CD14-positive monocyte (primary cell): ENCODE measurements around the gene RNF152. TPM values are rescaled to one million over a fixed set of nuclear protein-coding genes. Genes with fewer than 3 reads are reported as not detected.

Source experiments
- DNase-seq, 3 donors: peaks; one replicate each; pipeline ENCODE4 v3.0.0-alpha.2; 2011 to 2022
- H2AFZ ChIP-seq: 2 replicates; pipeline ENCODE4 v1.6.0; 2012; ENCODE audit warnings: mild to moderate bottlenecking, low read depth, low read length, inconsistent platforms; ENCODE audit not compliant: insufficient read depth, poor library complexity, severe bottlenecking
- H3K27ac ChIP-seq, 2 donors: 1 replicate in 1 of 2; 2 replicates in 1 of 2; pipeline ENCODE4 v1.5.1; 2012 to 2013; ENCODE audit warnings: low read length in 2 of 2, control low read depth in 1 of 2, inconsistent platforms in 1 of 2, low read depth in 1 of 2, mild to moderate bottlenecking in 1 of 2
- H3K27me3 ChIP-seq, 2 donors: one replicate each; pipeline versions ENCODE4 v1.6.0 to v1.6.1; 2011 to 2013; ENCODE audit warnings: low read length in 2 of 2; ENCODE audit not compliant: control insufficient read depth in 2 of 2, insufficient read depth in 2 of 2
- H3K36me3 ChIP-seq, 2 donors: replicated peaks in 1 of 2; 1 replicate in 1 of 2; 2 replicates in 1 of 2; pipeline versions ENCODE4 v1.5.1 to v1.6.1; 2012 to 2013; ENCODE audit warnings: low read length in 2 of 2, control low read depth in 1 of 2, inconsistent platforms in 1 of 2, mild to moderate bottlenecking in 1 of 2; ENCODE audit not compliant: insufficient read depth in 2 of 2, control insufficient read depth in 1 of 2
- H3K4me1 ChIP-seq, 2 donors: 1 replicate in 1 of 2; 2 replicates in 1 of 2; pipeline versions ENCODE4 v1.5.1 to v1.6.1; 2012 to 2013; ENCODE audit warnings: low read length in 2 of 2, control low read depth in 1 of 2, inconsistent platforms in 1 of 2, mild to moderate bottlenecking in 1 of 2, moderate library complexity in 1 of 2; ENCODE audit not compliant: insufficient read depth in 2 of 2, control insufficient read depth in 1 of 2
- H3K4me2 ChIP-seq: replicated peaks from 2 replicates; pipeline ENCODE3; 2012; ENCODE audit warnings: low read length, moderate library complexity, mild to moderate bottlenecking; ENCODE audit not compliant: poor library complexity, severe bottlenecking; ENCODE audit errors: extremely low read depth
- H3K4me3 ChIP-seq, 3 experiments: fragments of 200-600 bp in 1 of 3; sonication (generic) in 1 of 3; replicated peaks in 1 of 3; 1 replicate in 2 of 3; 2 replicates in 1 of 3; pipeline ENCODE4 v1.5.1; 2011 to 2013; ENCODE audit warnings: low read length in 3 of 3, mild to moderate bottlenecking in 3 of 3, control low read depth in 2 of 3, low read depth in 2 of 3, inconsistent platforms in 1 of 3, moderate library complexity in 1 of 3
- H3K79me2 ChIP-seq: 2 replicates; pipeline ENCODE4 v1.6.0; 2012; ENCODE audit warnings: mild to moderate bottlenecking, control low read depth, inconsistent platforms, low read length, moderate library complexity; ENCODE audit not compliant: insufficient read depth
- H3K9ac ChIP-seq: 2 replicates; pipeline ENCODE4 v1.6.0; 2017; ENCODE audit warnings: low read length, mild to moderate bottlenecking; ENCODE audit not compliant: insufficient read depth, poor library complexity, severe bottlenecking
- H3K9me3 ChIP-seq, 2 donors: replicated peaks in 1 of 2; 1 replicate in 1 of 2; 2 replicates in 1 of 2; pipeline versions ENCODE4 v1.5.1 to v1.6.1; 2012 to 2013; ENCODE audit warnings: low read length in 2 of 2, control low read depth in 1 of 2; ENCODE audit not compliant: control insufficient read depth in 1 of 2, insufficient read depth in 1 of 2
- H4K20me1 ChIP-seq: 2 replicates; pipeline ENCODE4 v1.6.0; 2012; ENCODE audit warnings: mild to moderate bottlenecking, low read length, control low read depth, moderate library complexity; ENCODE audit not compliant: insufficient read depth
- H3K27ac Mint-ChIP-seq, 7 donors: one replicate each; pipeline ENCODE4 v1.8.0; 2020; ENCODE audit warnings: mild to moderate bottlenecking in 7 of 7, mixed read lengths in 7 of 7, moderate library complexity in 6 of 7, inconsistent platforms in 2 of 7
- H3K27me3 Mint-ChIP-seq, 3 donors: one replicate each; pipeline ENCODE4 v1.8.0; 2021 to 2022; ENCODE audit warnings: low read depth in 3 of 3, mild to moderate bottlenecking in 3 of 3, mixed read lengths in 3 of 3, moderate library complexity in 3 of 3, inconsistent platforms in 1 of 3
- H3K36me3 Mint-ChIP-seq, 2 donors: one replicate each; pipeline ENCODE4 v1.8.0; 2020; ENCODE audit warnings: mixed read lengths in 2 of 2, inconsistent platforms in 1 of 2, mild to moderate bottlenecking in 1 of 2
- H3K4me1 Mint-ChIP-seq: one replicate; pipeline ENCODE4 v1.8.0; 2020; ENCODE audit warnings: mild to moderate bottlenecking, mixed read lengths
- H3K4me3 Mint-ChIP-seq, 2 donors: one replicate each; pipeline ENCODE4 v1.8.0; 2020; ENCODE audit warnings: mild to moderate bottlenecking in 2 of 2, mixed read lengths in 2 of 2, moderate library complexity in 1 of 2
- H3K9me3 Mint-ChIP-seq, 7 donors: one replicate each; pipeline ENCODE4 v1.8.0; 2020 to 2022; ENCODE audit warnings: mixed read lengths in 7 of 7, mild to moderate bottlenecking in 6 of 7, moderate library complexity in 6 of 7, inconsistent platforms in 2 of 7
- WGBS: methylation state at CpG from one replicate; pipeline ENCODE4 v1.1.5; 2013; ENCODE audit warnings: missing lambda C conversion rate; ENCODE audit not compliant: insufficient coverage; 5-methylcytosine and 5-hydroxymethylcytosine counted together
- intact Hi-C, 2 donors: fragments of 100-400 bp; cut with micrococcal nuclease; formaldehyde crosslinking; loops; one replicate each; pipeline versions ENCODE4 v1.15.0 to v1.15.1; 2023
- polyA plus RNA-seq, 3 donors: library from polyadenylated mRNA; depleted of rRNA in 1 of 3; unstranded in 2 of 3; stranded (reverse) in 1 of 3; fragments of 300-500 nt in 2 of 3; fragments of >200 nt in 1 of 3; fragmentation: Illumina TruSeq in 2 of 3; gene quantifications; 1 replicate in 2 of 3; 2 replicates in 1 of 3; pipeline ENCODE4 v1.2.3, GENCODE V29; 2012 to 2021
- TF ChIP-seq, protein P1 (sequence below): fragments of 200-600 bp; IDR thresholded peaks from one replicate; pipeline ENCODE4 v1.8.0; 2022; ENCODE audit warnings: antibody characterized with exemption, mild to moderate bottlenecking

The RNF152 gene
- polyA plus RNA-seq, 3 donors: 0.03 to 0.54 (median 0.45) TPM

DNA sequence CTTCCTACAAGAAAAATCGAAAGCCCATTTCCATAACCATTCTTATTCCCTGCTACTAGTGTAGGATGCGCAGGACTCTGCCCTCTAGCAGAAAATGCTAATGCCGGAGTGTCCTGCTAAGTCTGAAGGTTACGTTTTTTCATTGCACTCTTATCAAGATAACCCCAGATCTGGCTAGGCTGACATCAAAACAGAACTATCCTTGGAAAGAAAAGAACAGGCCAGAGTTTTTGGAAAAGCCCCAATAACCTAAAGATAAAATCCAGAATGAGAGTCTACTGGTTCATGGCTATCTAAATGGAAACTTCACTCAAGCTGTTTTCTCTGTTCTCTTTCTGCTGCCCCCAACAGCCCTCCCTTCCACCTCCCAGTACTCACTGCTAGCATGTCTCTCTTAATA, 913 bp downstream of the RNF152 start:
- peaks cover 60 to 71% of the 10 kb centered on the region in 2 donors for H3K27me3 ChIP-seq

DNA sequence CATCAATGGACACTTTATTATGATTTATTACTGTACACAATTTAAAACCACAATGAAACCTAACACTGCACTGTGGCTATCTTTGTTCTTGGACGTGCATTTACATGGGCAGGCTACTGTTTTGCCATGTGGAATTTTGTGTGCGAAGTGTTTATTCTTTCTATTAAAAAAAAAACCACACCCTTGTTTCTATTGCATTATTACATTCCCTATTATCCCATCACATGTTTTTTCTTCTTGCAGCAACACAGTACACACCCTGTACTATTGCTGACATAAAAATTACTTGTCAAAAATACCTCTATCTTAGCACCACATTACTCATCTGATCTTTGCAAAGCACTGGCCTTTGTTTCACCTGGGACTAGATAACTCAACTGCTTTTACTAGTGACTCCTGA, 1.5 kb downstream of the RNF152 start:
- H3K9me3 ChIP-seq: peaks cover 0 to 14% of the 10 kb centered on the region in 2 donors
- DNase-seq: no peak
- peaks cover 16 to 20% of the 10 kb centered on the region in 2 donors for H3K4me1 ChIP-seq
- H3K79me2 ChIP-seq: no peaks in the 10 kb centered on the region
- H3K9me3 Mint-ChIP-seq: peaks cover 0 to 20% (median 6%) of the 10 kb centered on the region in 7 donors
- TF ChIP-seq, protein P1, sequence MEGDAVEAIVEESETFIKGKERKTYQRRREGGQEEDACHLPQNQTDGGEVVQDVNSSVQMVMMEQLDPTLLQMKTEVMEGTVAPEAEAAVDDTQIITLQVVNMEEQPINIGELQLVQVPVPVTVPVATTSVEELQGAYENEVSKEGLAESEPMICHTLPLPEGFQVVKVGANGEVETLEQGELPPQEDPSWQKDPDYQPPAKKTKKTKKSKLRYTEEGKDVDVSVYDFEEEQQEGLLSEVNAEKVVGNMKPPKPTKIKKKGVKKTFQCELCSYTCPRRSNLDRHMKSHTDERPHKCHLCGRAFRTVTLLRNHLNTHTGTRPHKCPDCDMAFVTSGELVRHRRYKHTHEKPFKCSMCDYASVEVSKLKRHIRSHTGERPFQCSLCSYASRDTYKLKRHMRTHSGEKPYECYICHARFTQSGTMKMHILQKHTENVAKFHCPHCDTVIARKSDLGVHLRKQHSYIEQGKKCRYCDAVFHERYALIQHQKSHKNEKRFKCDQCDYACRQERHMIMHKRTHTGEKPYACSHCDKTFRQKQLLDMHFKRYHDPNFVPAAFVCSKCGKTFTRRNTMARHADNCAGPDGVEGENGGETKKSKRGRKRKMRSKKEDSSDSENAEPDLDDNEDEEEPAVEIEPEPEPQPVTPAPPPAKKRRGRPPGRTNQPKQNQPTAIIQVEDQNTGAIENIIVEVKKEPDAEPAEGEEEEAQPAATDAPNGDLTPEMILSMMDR: no peak
- no peak overlapping the region for H2AFZ ChIP-seq
- H3K4me1 Mint-ChIP-seq: peaks cover 14% of the 10 kb centered on the region
- H3K9ac ChIP-seq: no peak overlapping the region
- H3K4me2 ChIP-seq: no peak overlapping the region
- H3K36me3 ChIP-seq: no peaks in the 10 kb centered on the region
- 100% methylated on average over 1 of the region's 2 CpGs for WGBS
- peaks cover 56 to 65% of the 10 kb centered on the region in 2 donors for H3K27me3 ChIP-seq
- H3K27ac Mint-ChIP-seq: no peak overlapping the region
- H3K4me3 Mint-ChIP-seq: peak overlapping the region in 1 of 2 donors; percentile 93
- peaks cover 5% of the 10 kb centered on the region in 2 donors for H3K36me3 Mint-ChIP-seq
- no peak overlapping the region for H3K4me3 ChIP-seq
- peaks cover 63 to 86% (median 66%) of the 10 kb centered on the region in 3 donors for H3K27me3 Mint-ChIP-seq
- H3K27ac ChIP-seq: no peak overlapping the region
- no peaks in the 10 kb centered on the region for H4K20me1 ChIP-seq
- intact Hi-C loops: loop anchor here in 1 of 2 donors (10.0 kb wide), 1 partner anchor 256 kb away; no protein-coding TSS in a partner anchor

More for the DNA sequence above, 913 bp downstream of the RNF152 start:
- H3K9me3 Mint-ChIP-seq: peaks cover 0 to 22% (median 6%) of the 10 kb centered on the region in 7 donors
- TF ChIP-seq, protein P1: no peak
- no peaks in the 10 kb centered on the region for H4K20me1 ChIP-seq
- H3K4me1 Mint-ChIP-seq: peaks cover 14% of the 10 kb centered on the region
- peaks cover 16 to 20% of the 10 kb centered on the region in 2 donors for H3K4me1 ChIP-seq
- peaks cover 68 to 87% (median 72%) of the 10 kb centered on the region in 3 donors for H3K27me3 Mint-ChIP-seq
- H3K27ac Mint-ChIP-seq: no peak overlapping the region
- H3K4me2 ChIP-seq: no peak overlapping the region
- no peaks in the 10 kb centered on the region for H3K79me2 ChIP-seq
- WGBS: 94% methylated on average over 3 of the region's 4 CpGs
- H3K4me3 Mint-ChIP-seq: peak overlapping the region in 1 of 2 donors; percentile 93
- peaks cover 5% of the 10 kb centered on the region in 2 donors for H3K36me3 Mint-ChIP-seq
- H3K27ac ChIP-seq: no peak overlapping the region
- H3K36me3 ChIP-seq: no peaks in the 10 kb centered on the region
- no peak overlapping the region for H3K4me3 ChIP-seq
- H3K9me3 ChIP-seq: peaks cover 0 to 16% of the 10 kb centered on the region in 2 donors
- no peak overlapping the region for H3K9ac ChIP-seq
- intact Hi-C loops: loop anchor here in 1 of 2 donors (10.0 kb wide), 1 partner anchor 257 kb away; no protein-coding TSS in a partner anchor
- no peak for DNase-seq
- H2AFZ ChIP-seq: no peak overlapping the region
